ENCODE results near the gene COG4.
A peak's percentile ranks its signal among the peaks of the same experiment; 100 is the strongest.

The COG4 gene

DNA sequence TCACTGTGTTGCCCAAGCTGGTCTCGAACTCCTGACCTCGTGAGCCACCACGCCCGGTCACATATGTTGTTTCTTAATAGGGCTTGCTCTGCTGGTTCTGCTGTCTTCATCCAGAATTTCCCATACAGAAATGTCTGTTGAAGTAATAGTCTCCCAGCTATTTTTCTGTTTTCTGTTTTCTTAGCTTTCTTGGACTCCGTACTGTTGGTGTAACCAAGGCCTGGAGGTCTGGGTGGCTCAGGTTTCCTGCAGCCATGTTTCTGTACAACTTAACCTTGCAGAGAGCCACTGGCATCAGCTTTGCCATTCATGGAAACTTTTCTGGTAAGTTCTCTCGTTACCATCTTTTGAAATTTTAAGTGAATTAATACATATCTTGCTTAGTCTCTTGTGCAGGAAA is 3.0 kb upstream of the COG4 start:
- DNase-seq, result no peak

DNA sequence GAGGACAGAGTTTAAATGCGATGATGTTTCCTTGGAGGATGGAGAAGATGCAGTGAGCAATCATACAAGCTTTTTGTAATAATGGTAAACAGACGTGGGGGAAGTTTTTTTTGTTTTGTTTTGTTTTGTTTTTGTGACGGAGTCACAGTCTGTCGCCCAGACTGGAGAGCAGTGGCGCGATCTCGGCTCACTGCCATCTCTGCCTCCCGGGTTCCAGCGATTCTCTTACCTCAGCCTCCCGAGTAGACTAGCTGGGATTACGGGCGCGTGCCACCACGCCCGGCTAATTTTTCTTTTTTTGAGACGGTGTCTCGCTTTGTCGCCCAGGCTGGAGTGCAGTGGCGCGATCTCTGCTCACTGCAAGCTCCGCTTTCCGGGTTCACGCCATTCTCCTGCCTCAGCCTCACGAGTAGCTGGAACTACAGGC is 1.1 kb upstream of the COG4 start:
- peak; percentile 17 for DNase-seq

DNA sequence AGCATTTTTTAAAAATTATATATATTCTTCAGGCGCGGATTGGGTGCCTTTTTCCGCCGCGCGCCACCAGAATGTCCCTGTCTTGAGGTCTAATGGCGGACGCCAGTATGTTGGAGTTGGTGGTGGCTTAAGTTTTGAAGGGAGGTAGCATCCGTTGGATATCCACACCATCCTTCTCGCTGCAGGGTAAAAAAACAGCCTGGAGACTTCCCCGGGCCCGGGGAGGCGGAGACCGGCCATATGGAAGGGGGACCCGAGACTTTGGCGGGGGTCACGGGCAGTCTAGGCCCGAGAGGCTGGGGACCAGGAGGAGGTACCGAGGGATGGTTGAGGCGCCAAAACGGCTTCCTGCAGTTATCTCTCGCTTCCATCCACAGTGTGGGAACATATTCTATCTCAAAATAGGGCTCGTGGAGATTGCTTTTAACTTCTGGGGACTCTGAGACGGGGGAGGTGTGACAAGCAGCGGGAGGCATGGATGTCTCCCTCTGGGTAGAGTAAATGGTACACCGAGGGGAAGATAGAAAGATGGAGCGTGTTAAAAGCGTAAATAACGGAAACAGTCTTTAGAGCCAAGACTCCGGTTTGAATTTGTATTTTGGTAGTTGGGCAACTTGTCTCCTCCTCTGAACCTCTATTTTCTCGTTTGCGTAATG is 517 bp upstream of the COG4 start, which contains the start of gene SF3B3:
TSS of gene SF3B3 (plus strand) at position 74 of the 656 bp plus-strand sequence. CDS start 2,841 bp downstream, outside the sequence.
- no peak for DNase-seq

DNA sequence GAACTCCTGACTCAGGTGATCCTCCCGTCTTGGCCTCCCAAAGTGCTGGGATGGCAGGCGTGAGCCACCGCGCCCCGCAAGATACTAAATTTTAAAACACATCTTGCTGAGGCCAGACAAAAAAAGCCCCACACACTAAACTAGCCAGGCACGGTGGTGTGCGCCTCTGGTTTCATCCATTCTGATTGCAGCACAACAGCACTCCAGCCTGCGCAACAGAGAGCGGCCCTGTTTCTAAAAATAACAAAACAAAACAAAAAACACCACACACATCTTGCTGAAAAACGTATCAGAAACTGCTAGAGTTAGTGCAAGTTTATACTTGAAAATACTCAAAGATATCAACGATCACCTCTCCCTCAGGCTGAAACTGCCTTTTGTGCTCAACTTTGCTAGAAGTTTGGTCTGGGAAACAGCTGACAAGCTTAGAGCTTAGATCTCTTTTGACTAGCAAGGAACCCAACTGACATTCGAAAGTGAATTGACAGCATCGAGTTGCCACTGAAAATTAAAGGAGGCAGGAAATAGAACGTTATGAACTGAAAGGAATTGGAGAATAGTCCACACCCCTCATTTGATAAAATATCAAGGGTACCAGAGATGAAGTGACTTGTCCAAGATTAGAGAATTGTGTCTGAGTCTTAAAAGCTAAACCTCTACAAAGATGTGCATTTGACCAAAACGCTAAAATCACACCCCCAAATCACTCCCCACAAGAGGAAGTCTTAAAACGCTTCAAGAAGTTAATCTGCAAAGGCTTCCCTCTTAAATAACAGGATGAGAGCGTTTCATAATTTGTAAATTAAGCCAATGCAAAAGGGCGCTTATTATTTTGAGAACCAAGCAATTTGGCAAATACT is 908 bp downstream of the COG4 start:
- no peak for DNase-seq

DNA sequence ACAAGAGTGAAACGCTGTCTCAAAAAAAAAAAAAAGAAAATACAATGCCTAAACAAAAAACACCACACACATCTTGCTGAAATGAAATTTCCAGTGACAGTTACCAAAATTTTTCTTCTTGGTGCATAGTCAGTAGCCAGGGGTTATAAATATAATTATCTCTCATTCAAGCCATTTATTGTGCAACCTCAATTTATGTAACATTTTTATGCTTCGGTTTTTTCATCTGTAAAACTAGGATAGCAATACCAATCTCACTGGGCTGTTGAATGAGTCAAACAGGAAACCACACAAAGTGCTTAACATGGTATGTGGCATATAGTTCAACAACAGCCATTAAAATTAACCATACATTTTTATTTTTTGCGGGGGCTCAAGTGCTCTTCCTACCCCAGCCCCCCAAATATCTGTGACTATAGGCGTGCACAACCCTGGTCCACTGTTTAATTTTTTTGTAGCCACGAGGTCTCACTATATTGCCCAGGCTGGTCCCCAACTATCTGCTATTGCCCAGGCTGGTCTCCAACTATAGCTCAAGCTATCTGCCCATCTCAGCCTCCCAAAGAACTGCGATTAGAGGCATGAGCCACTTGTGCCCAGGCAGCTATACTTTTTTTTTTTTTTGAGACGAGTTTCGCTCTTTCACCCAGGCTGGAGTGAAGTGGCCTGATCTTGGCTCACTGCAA is 2.6 kb downstream of the COG4 start:
- DNase-seq, result peak; percentile 70

DNA sequence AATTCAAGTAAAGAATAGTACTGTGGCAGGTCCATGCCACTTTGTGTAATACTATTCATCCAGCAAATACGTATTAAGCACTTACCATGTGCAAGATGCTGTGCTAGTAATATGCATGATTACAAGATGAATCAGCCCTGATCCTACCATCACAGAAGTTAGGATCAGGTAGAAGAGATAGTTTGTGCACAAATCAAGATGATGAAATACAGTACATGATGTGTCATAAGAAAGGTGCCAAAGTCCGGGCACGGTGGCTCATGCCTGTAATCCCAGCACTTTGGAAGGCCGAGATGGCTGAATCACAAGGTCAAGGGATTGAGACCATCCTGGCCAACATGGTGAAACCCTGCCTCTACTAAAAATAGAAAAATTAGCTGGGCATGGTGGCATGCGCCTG is 10.9 kb downstream of the COG4 start:
- no peak for DNase-seq

DNA sequence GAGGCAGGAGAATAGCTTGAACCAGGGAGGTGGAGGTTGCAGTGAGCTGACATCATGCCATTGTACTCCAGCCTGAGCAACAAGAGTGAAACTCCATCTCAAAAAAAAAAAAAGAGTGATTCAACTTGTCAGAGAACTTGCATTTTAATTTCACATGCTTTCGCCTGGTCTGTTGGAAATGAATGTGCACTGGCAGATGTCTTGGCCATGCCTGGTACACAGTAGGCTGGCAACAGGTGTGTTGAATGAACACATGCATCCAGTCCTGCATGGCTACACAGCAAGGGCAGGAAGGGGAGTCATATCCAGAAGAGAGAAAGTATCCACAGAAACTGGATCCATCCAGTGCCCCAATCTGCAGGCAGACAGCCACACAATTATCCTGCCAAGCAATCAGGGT is 11.5 kb downstream of the COG4 start:
- DNase-seq, result no peak

DNA sequence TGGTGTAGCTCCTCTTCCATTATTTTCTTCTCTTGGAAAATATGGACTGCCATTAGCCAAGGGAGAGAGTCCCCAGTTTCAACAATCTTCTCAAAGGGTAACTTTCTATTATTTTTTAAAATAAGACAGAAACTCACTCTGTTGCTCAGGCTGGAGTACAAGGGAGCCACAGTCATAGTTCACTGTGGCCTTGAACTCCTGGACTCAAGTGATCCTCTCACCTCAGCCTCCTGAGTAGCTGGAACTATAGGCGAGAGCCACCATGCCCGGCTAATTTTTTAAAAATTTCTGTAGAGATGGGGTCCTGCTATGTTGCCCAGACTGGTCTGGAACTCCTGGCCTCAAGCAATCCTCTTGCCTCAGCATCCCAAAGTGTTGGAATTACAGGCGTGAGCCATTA is 13.1 kb downstream of the COG4 start:
- DNase-seq, result no peak

DNA sequence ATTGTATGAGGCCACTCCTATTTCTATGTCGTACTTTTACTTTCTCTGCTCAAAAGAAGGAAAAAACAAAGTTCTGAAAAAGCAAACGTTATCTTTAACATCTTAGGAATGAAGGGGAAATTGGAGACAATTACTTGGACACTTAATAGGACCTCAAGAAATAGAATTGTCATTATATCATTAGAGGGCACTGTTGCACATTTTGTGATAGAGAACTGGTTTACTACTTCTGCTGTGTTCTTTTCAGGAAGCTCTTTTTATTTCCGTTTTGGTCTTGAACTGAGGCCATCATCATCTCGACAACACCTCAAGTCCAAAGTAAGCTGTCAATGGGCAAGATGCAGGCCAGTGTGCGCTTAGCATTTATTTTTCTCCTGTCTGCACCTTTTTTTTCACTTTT is 14.6 kb downstream of the COG4 start:
- DNase-seq, result no peak

DNA sequence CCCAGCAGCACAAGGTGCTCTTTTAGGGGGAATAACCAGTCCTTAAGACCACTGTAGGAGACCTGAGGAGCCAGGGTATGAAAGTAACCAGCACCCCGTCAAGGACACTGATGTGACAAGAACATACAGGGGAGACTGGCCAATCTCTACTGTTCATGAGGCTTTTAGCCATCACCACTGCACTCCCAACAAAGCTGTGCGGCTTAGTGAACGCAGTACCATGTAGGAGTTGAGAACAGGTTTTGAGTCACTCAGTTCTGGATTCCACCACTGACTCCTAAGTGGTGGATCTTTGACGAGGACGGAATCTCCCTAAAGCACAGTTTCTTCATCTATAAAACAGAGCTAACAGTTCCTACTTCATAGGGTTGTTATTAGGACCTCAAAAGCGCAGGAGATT is 26.8 kb downstream of the COG4 start:
- DNase-seq, result no peak

DNA sequence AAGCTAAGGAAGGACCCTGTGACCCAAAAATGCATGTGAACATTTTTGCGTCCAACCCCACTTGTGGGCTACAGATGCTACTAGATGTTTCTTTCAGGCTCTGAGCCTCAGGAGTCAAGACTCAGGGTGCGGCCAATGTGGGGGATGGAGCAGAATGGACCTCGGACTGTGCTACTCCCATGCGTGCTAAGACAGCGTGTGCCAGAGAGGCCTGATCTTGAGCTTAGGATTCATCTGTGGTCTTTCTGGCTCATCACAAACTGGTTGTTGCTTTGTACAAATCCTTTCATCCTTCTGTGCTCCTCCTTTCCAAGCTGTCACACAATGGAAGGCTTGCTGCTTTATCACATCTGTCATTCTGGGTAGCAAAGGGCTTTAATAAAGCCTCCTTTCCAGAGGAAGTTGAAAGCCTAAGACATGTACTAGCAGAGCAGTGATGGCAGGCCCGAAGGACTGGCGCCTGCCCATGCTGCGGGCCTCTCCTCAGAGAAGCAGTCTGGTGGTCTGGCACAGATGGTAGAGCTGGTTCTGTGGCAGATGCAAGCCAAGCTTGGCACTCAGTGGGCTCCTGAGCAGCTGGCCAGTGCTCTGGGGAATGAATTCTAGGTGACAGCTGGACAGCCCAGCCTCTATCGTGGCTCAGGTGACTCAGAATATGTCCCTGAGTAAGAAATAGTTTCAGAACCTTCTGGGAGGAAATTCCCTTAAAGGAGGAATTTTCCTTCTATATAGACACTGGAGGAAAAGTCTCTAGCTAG is 27.8 kb downstream of the COG4 start:
- no peak for DNase-seq

DNA sequence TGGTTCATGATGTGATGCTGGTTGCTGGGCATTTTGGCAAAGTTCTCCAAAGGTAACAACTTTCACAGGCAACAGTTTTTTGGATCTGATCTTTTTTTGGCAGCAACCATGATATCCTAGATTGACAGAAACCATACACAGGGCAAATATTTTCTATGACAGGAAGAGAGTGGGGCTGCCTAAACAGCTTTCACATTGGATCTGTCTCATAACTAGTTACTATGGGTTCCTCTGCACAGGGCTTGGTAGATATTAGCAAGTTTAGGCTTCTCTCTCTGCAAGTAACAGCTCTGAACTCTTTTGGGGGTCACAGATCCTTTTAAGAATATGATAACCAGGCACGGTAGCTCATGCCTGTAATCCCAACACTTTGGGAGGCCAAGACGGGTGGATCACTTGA is 28.6 kb downstream of the COG4 start:
- no peak for DNase-seq

DNA sequence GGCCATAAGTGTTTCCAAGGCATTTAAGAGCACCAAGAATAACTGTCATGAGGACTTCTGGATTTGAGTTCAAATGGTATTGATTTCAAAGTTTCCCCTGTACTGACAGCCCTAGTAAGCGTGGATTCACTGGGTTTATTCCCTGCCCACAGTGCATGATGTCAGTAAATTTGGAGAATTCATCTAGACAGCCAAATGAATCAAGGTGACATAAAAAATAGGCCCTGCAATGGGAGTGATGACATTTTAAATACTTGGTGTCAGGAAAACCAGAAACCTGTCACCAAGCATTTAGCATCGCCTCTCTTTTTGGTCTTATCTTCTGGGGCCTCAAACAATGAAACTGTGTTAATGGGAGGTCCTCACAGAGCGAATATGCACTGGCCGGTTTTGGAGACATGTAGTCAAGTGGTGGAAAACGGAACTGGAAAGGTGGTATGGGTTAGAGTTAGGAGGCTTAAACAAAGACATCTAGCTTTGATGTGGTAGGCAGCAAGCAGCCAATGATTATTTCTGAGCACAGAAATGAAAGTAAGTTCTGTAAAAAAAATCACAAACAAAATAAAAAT is 29.1 kb downstream of the COG4 start:
- no peak for DNase-seq

DNA sequence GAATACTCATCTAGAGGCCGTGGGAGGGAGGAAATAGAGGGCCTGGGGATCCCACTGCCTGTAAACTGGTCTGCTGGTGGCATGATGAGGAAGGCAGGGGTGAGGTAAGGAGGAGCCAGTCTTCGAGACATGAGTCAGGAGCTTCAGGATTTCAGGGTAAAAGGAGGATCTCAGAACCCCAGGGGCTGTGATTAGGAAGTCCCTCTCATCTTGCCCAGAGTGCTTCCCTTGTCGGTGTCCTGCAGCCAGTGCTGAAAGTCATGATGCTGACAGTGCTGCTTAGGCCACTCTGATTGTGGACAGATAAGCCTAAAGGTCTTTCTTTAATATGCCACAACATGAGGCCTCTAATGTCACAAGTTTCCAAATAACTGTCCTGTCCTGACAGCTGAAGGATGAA is 29.6 kb downstream of the COG4 start:
- DNase-seq, result no peak

DNA sequence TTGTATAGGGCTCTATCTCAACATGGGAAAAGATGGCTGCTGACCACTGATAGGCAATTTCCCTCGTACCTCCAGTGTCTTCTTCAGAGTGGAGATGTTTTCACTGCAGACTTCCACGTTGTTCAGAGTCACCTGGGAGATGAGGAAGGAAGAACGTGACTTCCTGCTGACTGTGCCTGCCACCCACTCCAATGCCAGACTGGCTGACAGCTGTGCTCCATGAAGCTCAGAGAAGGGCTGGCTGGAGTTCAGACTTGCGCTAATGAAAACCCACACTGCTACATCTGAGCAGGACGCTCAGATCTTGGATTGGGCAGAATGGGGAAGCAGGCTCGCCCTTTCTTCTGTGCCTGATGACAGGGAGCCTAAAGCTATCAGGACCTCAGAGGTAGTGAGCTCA is 33.1 kb downstream of the COG4 start:
- no peak for DNase-seq

DNA sequence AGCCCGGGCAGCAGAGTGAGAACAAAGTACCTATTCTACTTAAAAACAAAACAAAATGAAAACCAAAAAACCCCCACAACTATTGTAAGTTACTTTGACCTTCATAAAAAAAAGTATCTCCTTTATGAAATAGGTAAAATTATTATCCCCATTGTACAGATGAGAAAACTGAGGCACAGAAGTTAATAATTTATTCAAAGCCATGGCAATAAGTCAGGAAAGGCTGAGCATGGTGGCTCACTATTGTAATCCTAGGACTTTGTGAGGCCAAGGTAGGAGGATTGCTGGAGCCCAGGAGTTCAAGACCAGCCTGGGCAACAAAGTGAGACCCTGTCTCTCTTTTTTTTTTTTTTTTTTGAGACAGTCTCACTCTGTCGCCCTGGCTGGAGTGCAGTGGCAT is 38.5 kb downstream of the COG4 start:
- DNase-seq, result no peak

DNA sequence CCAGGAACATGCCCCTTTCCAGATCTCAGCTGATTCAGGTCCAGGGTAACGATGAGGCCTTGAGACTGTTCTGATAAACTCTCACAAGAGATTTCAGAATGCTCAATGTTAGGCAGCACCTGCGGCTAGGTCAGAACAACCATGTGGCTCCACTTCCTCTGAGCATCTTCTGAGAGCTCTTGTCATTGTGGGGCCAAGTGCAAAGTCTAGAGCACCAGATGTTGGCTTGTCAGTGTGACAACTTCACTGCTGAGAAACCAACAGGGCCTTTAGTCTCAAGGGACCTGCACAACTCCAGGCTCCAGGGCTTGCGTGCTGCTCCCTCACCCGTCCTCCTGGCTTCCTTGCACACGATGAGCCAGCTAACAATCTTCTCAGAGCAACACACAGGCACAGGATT is 39.9 kb downstream of the COG4 start:
- DNase-seq, result no peak

DNA sequence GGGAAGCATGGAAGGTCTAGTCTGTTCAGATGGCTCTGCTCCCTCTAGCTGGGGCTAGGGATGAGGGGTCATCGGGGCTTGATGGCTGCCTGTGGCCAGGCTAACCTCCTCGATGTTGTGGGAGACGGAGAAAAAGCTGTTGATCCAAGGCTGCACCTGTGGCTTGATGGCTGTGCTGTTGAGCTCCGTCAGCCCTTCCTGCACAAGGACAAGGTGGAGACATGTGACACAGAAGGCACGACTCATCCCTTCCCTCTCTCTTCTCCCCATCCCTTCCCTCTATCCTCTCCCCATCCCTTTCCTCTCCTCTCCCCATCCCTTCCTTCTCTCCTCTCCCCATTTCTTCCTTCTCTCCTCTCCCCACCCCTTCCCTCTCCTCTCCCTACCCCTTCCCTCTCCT is 40.7 kb downstream of the COG4 start:
- no peak for DNase-seq

DNA sequence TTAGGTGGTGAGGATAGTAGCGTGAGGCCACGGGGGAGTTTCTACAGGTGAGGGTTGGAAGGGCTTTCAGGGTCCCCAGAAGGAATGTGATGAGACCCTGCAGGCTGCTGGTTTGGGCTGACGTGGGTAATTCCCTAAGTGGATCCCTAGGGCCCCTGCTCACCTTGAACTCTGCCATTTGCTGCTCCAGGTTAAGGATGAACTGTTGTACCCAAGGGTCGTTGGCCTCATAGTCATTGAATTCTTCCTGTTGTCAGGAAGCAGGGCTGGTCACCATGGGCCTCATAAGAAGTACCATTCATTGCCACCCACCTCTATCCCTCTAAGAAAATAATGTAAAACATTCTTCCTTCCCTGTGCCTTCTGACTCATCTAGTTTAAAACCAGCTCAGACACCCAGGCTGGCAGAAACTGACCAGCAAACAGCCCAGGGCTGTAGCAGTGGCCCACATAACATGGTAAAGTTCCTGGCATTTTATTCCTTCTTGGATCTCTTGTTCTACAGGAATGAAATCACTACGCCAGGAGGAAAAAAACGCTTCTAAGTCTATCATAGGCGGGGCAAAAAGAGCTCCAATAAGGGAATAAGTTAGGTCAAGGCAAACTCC is 41.3 kb downstream of the COG4 start:
- peak; percentile 58 for DNase-seq

DNA sequence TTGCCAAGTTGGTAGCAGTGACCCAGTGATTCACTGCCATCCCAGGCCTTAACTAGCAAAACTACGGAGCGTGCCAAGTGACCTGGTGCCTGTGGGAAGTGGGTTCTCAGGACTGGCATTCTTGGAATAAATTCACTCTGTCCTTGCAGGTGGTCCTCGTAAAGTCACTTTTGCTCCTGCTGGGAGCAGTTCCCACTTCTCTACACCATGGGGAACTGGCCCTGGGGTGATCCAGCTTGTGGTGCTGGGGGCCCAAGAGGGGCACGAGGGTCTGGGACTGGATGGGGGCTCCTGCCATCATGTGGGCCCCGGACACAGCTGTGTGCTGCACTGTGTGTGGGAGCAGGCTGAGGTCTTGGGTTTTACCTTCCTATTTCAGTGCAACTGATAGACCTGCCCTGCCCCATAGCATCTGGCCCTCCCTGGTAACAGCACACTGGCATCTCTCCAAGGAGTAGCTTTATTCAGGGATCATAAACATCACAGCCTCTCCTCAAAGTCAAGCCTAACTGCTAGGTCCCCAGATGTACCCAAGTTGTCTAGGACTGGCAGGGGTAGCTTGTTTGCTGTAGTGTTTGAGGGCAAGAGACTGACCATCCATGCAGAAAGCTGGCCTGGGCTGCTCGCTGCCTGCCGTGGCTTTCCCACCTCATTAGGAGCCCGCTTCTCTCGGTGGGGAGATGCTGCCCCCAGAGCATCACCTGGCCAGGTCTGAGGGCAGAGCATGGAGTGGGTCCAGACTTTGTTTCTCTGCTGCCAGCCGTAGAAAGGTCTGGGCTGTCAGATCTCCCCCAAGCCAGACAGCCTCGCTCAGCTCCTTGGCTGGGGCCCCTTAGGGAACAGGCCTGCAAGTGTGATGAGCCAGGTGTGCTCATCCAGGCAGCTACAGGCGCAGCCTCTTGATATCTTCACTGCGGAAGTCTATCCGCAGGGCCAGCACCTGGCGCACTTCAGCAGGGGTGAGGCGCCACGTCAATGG is 42.9 kb downstream of the COG4 start:
- no peak for DNase-seq

DNA sequence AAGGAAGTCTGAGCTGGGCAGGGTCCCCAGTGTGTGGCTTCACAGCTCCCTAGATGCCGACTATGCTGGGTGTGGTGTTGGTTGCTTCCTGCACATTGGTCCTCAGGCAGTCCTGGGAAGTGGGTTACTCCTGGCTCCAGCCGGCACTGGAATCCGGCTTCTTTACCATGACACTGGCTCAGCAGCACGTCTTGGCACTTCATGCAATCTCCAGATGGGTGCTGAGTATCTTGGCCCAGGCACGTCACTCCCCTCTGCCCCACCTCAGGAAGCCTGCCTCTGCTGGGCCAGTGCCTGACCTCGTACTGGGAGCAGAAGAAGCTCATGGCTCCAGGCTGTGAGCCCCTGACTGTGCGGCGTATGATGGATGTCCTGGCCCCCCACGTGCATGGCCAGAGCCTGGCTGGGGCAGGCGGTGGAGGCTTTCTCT is 44.4 kb downstream of the COG4 start:
- DNase-seq, result peak; percentile 16

Data from fibroblast of skin of back (primary cell).